Keratinocyte (primary cell): Measurements from ENCODE around the gene LRFN4. TPM values are rescaled to one million over a fixed set of nuclear protein-coding genes. Genes with fewer than 3 reads are reported as not detected.

Experiments used
- DNase-seq: peaks from one replicate; pipeline ENCODE4 v3.0.0-alpha.2; 2011; ENCODE audit warnings: low read depth, missing footprints, low spot score
- FAIRE-seq: peaks from 2 replicates; lab custom pipeline; 2011; peaks lifted over from hg19 to GRCh38; lab: Jason Lieb, UNC
- H2AFZ ChIP-seq: 2 replicates; pipeline ENCODE4 v1.6.0; 2012; ENCODE audit warnings: low read length, control low read depth, inconsistent platforms; ENCODE audit not compliant: control insufficient read depth
- H3K27ac ChIP-seq: 2 replicates; pipeline ENCODE4 v1.5.1; 2011; ENCODE audit warnings: low read length; ENCODE audit not compliant: control insufficient read depth, insufficient read depth
- H3K27me3 ChIP-seq: 3 replicates; pipeline ENCODE4 v1.6.0; 2011; ENCODE audit warnings: low read length; ENCODE audit not compliant: control insufficient read depth, insufficient read depth; ENCODE audit errors: extremely low read depth
- H3K36me3 ChIP-seq, 2 experiments: 2 replicates in 1 of 2; 3 replicates in 1 of 2; pipeline ENCODE4 v1.5.1; 2011; ENCODE audit warnings: low read length in 2 of 2, mild to moderate bottlenecking in 1 of 2; ENCODE audit not compliant: control insufficient read depth in 2 of 2, insufficient read depth in 2 of 2; ENCODE audit errors: extremely low read depth in 1 of 2
- H3K4me1 ChIP-seq: 3 replicates; pipeline ENCODE4 v1.5.1; 2011; ENCODE audit warnings: low read length; ENCODE audit not compliant: control insufficient read depth, insufficient read depth; ENCODE audit errors: extremely low read depth
- H3K4me2 ChIP-seq: 3 replicates; pipeline ENCODE4 v1.6.0; 2011; ENCODE audit warnings: low read depth, low read length; ENCODE audit not compliant: control insufficient read depth, insufficient read depth; ENCODE audit errors: extremely low read depth
- H3K4me3 ChIP-seq, 3 experiments: fragments of 200-600 bp in 1 of 3; sonication (generic) in 1 of 3; 2 replicates in 2 of 3; 3 replicates in 1 of 3; pipeline ENCODE4 v1.5.1; 2011 to 2016; ENCODE audit warnings: low read length in 3 of 3, mild to moderate bottlenecking in 3 of 3, control low read depth in 2 of 3, inconsistent platforms in 1 of 3, low read depth in 1 of 3, mixed read lengths in 1 of 3, mixed run types in 1 of 3, moderate library complexity in 1 of 3; ENCODE audit not compliant: control insufficient read depth in 2 of 3, insufficient read depth in 2 of 3; ENCODE audit errors: extremely low read depth in 1 of 3
- H3K79me2 ChIP-seq: 2 replicates; pipeline ENCODE4 v1.6.0; 2012; ENCODE audit warnings: low read length; ENCODE audit not compliant: control insufficient read depth, insufficient read depth
- H3K9ac ChIP-seq: 3 replicates; pipeline ENCODE4 v1.6.0; 2011; ENCODE audit warnings: low read length; ENCODE audit not compliant: control insufficient read depth, insufficient read depth; ENCODE audit errors: extremely low read depth
- H3K9me1 ChIP-seq: 3 replicates; pipeline ENCODE4 v1.6.0; 2011; ENCODE audit warnings: low read length; ENCODE audit not compliant: control insufficient read depth, insufficient read depth; ENCODE audit errors: extremely low read depth
- H3K9me3 ChIP-seq: 2 replicates; pipeline ENCODE4 v1.5.1; 2012; ENCODE audit warnings: low read depth, low read length; ENCODE audit not compliant: control insufficient read depth
- H4K20me1 ChIP-seq: 3 replicates; pipeline ENCODE4 v1.6.0; 2011; ENCODE audit warnings: low read length; ENCODE audit not compliant: control insufficient read depth, insufficient read depth; ENCODE audit errors: extremely low read depth
- EZH2 ChIP-seq: IDR thresholded peaks from one replicate; pipeline ENCODE4 v1.6.1; 2012; ENCODE audit warnings: inconsistent platforms, mild to moderate bottlenecking, low read length, moderate library complexity
- dilution Hi-C: fragments of 300-500 bp; cut with MboI; formaldehyde crosslinking; loops from one replicate; pipeline ENCODE4 v1.7.0; 2020; ENCODE audit warnings: low sequenced_read_pairs; ENCODE audit not compliant: extremely low pct_ligation_motif_present
- polyA minus RNA-seq, 3 experiments: library from RNA; depleted of rRNA, polyadenylated mRNA; stranded (reverse); fragments of >200 nt; gene quantifications; 1 replicate in 1 of 3; 2 replicates in 1 of 3; 3 replicates in 1 of 3; pipeline ENCODE4 v1.2.3, GENCODE V29; 2011
- polyA plus RNA-seq, 5 experiments: library from polyadenylated mRNA; depleted of rRNA in 3 of 5; stranded (reverse) in 3 of 5; stranded (forward) in 1 of 5; unstranded in 1 of 5; fragments of >200 nt; gene quantifications; 1 replicate in 1 of 5; 2 replicates in 3 of 5; 3 replicates in 1 of 5; pipeline versions ENCODE4 v1.2.1 to v1.2.3, GENCODE V29; 2011 to 2012; ENCODE audit warnings: missing spikeins in 2 of 5, low read depth in 1 of 5, low replicate concordance in 1 of 5
- TF ChIP-seq, protein P1 (sequence below), 3 experiments: IDR thresholded peaks in 1 of 3; conservative IDR thresholded peaks in 1 of 3; optimal IDR thresholded peaks in 1 of 3; 2 replicates in 2 of 3; 3 replicates in 1 of 3; pipeline versions ENCODE3 to v1.5.1; 2011; ENCODE audit warnings: low read length in 3 of 3, mild to moderate bottlenecking in 3 of 3, moderate library complexity in 2 of 3, control low read depth in 1 of 3, inconsistent platforms in 1 of 3; ENCODE audit not compliant: insufficient read depth in 2 of 3; ENCODE audit errors: extremely low read depth in 1 of 3

Gene LRFN4
- polyA plus RNA-seq (0.77 to 1.5 TPM (median 1.1 TPM) in 3 replicates), polyA minus RNA-seq (0.38 to 0.82 TPM (median 0.53 TPM) in 3 replicates)
- 0.19 TPM for polyA plus RNA-seq (2011; ENCODE audit: low read depth)
- polyA plus RNA-seq (2011; cell fraction: cytosol; rRNA removed) = 0.50 and 1.5 TPM in 2 replicates
- polyA plus RNA-seq (2011; cell fraction: nucleus; rRNA removed) = 1.5 and 2.2 TPM in 2 replicates
- 0.89 and 1.6 TPM in 2 replicates for polyA plus RNA-seq (2012; ENCODE audit: low replicate concordance)
- polyA minus RNA-seq (2011; cell fraction: cytosol; rRNA and poly(A)+ RNA removed) = 5.8 TPM
- 2.2 and 2.8 TPM in 2 replicates for polyA minus RNA-seq (2011; cell fraction: nucleus; rRNA and poly(A)+ RNA removed)

- Histone ChIP-seq H3K9ac (peak within 1 kb of the TSS; percentile 58), H3K4me2 (peak within 1 kb of the TSS; percentile 66), H3K27me3 (no peaks in the 10 kb centered on the region), H3K79me2 (no peaks in the 10 kb centered on the region), H3K36me3 (no peaks in the 10 kb centered on the region), H3K9me1 (no peaks in the 10 kb centered on the region), H3K9me3 (no peaks in the 10 kb centered on the region), H3K27ac (peak within 1 kb of the TSS; percentile 40), H3K4me3 (peak within 1 kb of the TSS; percentile 34 to 71 (median 48)), H4K20me1 (no peaks in the 10 kb centered on the region), H2AFZ (peak within 1 kb of the TSS; percentile 33), H3K4me1 (peaks cover 6% of the 10 kb centered on the region)
- dilution Hi-C loops = no loop called here
- DNase-seq = no peak
- FAIRE-seq = no peak
- TF ChIP-seq, protein P1, sequence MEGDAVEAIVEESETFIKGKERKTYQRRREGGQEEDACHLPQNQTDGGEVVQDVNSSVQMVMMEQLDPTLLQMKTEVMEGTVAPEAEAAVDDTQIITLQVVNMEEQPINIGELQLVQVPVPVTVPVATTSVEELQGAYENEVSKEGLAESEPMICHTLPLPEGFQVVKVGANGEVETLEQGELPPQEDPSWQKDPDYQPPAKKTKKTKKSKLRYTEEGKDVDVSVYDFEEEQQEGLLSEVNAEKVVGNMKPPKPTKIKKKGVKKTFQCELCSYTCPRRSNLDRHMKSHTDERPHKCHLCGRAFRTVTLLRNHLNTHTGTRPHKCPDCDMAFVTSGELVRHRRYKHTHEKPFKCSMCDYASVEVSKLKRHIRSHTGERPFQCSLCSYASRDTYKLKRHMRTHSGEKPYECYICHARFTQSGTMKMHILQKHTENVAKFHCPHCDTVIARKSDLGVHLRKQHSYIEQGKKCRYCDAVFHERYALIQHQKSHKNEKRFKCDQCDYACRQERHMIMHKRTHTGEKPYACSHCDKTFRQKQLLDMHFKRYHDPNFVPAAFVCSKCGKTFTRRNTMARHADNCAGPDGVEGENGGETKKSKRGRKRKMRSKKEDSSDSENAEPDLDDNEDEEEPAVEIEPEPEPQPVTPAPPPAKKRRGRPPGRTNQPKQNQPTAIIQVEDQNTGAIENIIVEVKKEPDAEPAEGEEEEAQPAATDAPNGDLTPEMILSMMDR (optimal IDR thresholded peaks at IDR 0.05 in 1 of 3, IDR thresholded peaks at IDR 0.05 in 1 of 3, conservative IDR thresholded peaks at IDR 0.05 in 1 of 3; ENCODE audit: extremely low read depth in 1 of 3, insufficient read depth in 2 of 3, low read length in 3 of 3) = no peak
- TF ChIP-seq EZH2 = no peak
Observed at GRCh38 chr11:66856496-66857233, at the start of gene LRFN4. Gene LRFN4, plus strand, starts transcription at chr11:66857064. Its CDS starts 681 bp downstream, at chr11:66857745.

GRCh38 chr11:66809592-66809991 is 47.3 kb upstream of the LRFN4 start:
- FAIRE-seq (no peak), DNase-seq (no peak)
- H3K4me3 ChIP-seq = no peak overlapping the region
- H3K4me1 ChIP-seq = no peaks in the 10 kb centered on the region
- peaks cover 0 to 6% of the 10 kb centered on the region in 2 experiments for H3K36me3 ChIP-seq
- TF ChIP-seq, protein P1 (optimal IDR thresholded peaks at IDR 0.05 in 1 of 3, IDR thresholded peaks at IDR 0.05 in 1 of 3, conservative IDR thresholded peaks at IDR 0.05 in 1 of 3; ENCODE audit: extremely low read depth in 1 of 3, insufficient read depth in 2 of 3, low read length in 3 of 3) = no peak
- TF ChIP-seq EZH2 = no peak
- no peak overlapping the region for H3K27ac ChIP-seq
- dilution Hi-C loops = no loop called here
- no peak overlapping the region for H3K4me2 ChIP-seq
- no peaks in the 10 kb centered on the region for H3K79me2 ChIP-seq
- no peaks in the 10 kb centered on the region for H4K20me1 ChIP-seq
- no peak overlapping the region for H2AFZ ChIP-seq
- no peaks in the 10 kb centered on the region for H3K9me3 ChIP-seq
- H3K9ac ChIP-seq = no peak overlapping the region
- no peaks in the 10 kb centered on the region for H3K27me3 ChIP-seq
- H3K9me1 ChIP-seq = no peaks in the 10 kb centered on the region
